ENCODE measurements around the gene PFKFB4. TPM values are rescaled to one million over a fixed set of nuclear protein-coding genes. Genes with fewer than 3 reads are reported as not detected.
A peak's percentile ranks its signal among the peaks of the same experiment; 100 is the strongest.
"Not testable (repeated sequence)": the region's sequence is repeated elsewhere in the genome, so short reads cannot be mapped to it uniquely, and the experiment has no call there.

The PFKFB4 gene
- total RNA-seq, 1 donor from 2014 or later, result 12.9 TPM

- no peak overlapping the region for H3K4me3 ChIP-seq
- peaks cover 27% of the 10 kb centered on the region for H3K36me3 ChIP-seq
- H3K27me3 ChIP-seq (ENCODE audit: low read depth), result no peaks in the 10 kb centered on the region
- no peaks in the 10 kb centered on the region for H3K9me3 ChIP-seq
- no peak for TF ChIP-seq CTCF (IDR thresholded peaks at IDR 0.05)
- no peaks in the 10 kb centered on the region for H3K4me1 ChIP-seq
- intact Hi-C loops (cut with DNase I), result no loop called here
- no peak for DNase-seq
- peak in 1 of 2 donors; percentile 11 for ATAC-seq
- no peak overlapping the region for H3K27ac ChIP-seq
These were observed 20.5 kb downstream of the PFKFB4 start for GRCh38 chr3:48536116-48536515.

GRCh38 chr3:48535578-48535977 lies 21.0 kb downstream of the PFKFB4 start:
- intact Hi-C loops (cut with DNase I), result no loop called here
- H3K4me3 ChIP-seq, result no peak overlapping the region
- no peak overlapping the region for H3K27ac ChIP-seq
- DNase-seq (no peak), ATAC-seq (peak in 1 of 2 donors; percentile 37)
- no peak for TF ChIP-seq CTCF (IDR thresholded peaks at IDR 0.05)
- peaks cover 27% of the 10 kb centered on the region for H3K36me3 ChIP-seq
- no peaks in the 10 kb centered on the region for H3K27me3 ChIP-seq (ENCODE audit: low read depth)
- no peaks in the 10 kb centered on the region for H3K4me1 ChIP-seq
- H3K9me3 ChIP-seq, result no peaks in the 10 kb centered on the region

- TF ChIP-seq CTCF (IDR thresholded peaks at IDR 0.05), result no peak
- peak overlapping the region; percentile 25 for H3K27ac ChIP-seq
- ATAC-seq, result no peak
- intact Hi-C loops (cut with DNase I), result no loop called here
- peaks cover 27% of the 10 kb centered on the region for H3K36me3 ChIP-seq
- no peaks in the 10 kb centered on the region for H3K9me3 ChIP-seq
- no peaks in the 10 kb centered on the region for H3K27me3 ChIP-seq (ENCODE audit: low read depth)
- DNase-seq, result no peak
- no peak overlapping the region for H3K4me3 ChIP-seq
- H3K4me1 ChIP-seq, result no peaks in the 10 kb centered on the region
These were observed 23.6 kb downstream of the PFKFB4 start for GRCh38 chr3:48532977-48533337.

- Histone ChIP-seq H3K4me3 (no peak overlapping the region), H3K27me3 (ENCODE audit: low read depth) (no peaks in the 10 kb centered on the region), H3K36me3 (peaks cover 27% of the 10 kb centered on the region), H3K4me1 (no peaks in the 10 kb centered on the region), H3K27ac (peak overlapping the region; percentile 25), H3K9me3 (no peaks in the 10 kb centered on the region)
- no peak for DNase-seq
- ATAC-seq, result peak in 1 of 2 donors; percentile 60
- no peak for TF ChIP-seq CTCF (IDR thresholded peaks at IDR 0.05)
- intact Hi-C loops (cut with DNase I), result no loop called here
These were observed 24.2 kb downstream of the PFKFB4 start for GRCh38 chr3:48532271-48532976.

GRCh38 chr3:48530701-48531100 lies 25.9 kb downstream of the PFKFB4 start:
- ATAC-seq; H3K4me1 ChIP-seq; intact Hi-C loops (cut with DNase I); H3K27ac ChIP-seq; DNase-seq; H3K27me3 ChIP-seq (ENCODE audit: low read depth); H3K9me3 ChIP-seq; H3K4me3 ChIP-seq: not testable (repeated sequence)
- H3K36me3 ChIP-seq, result peaks cover 16% of the 10 kb centered on the region

- H3K27ac ChIP-seq, result peak overlapping the region; percentile 64
- TF ChIP-seq CTCF (IDR thresholded peaks at IDR 0.05), result no peak
- no peaks in the 10 kb centered on the region for H3K9me3 ChIP-seq
- H3K4me3 ChIP-seq, result peak overlapping the region; percentile 11
- DNase-seq, result no peak
- intact Hi-C loops (cut with DNase I), result no loop called here
- H3K4me1 ChIP-seq, result no peaks in the 10 kb centered on the region
- ATAC-seq, result peak; percentile 63 to 64
- no peaks in the 10 kb centered on the region for H3K27me3 ChIP-seq (ENCODE audit: low read depth)
- H3K36me3 ChIP-seq, result peaks cover 5% of the 10 kb centered on the region
These were observed 27.8 kb downstream of the PFKFB4 start for GRCh38 chr3:48528754-48529153.

Data from lower lobe of right lung (tissue), 2 donors.